Kidney glomerular epithelial cell (primary cell): ENCODE data around the gene DEF6.
"Not testable (repeated sequence)": the region's sequence is repeated elsewhere in the genome, so short reads cannot be mapped to it uniquely, and the experiment has no call there.

Source experiments
- DNase-seq: peaks from one replicate; lab custom pipeline; 2025; lab: John Stamatoyannopoulos, UW

The DEF6 gene

GRCh38 chr6:35310265-35310831, 12.7 kb downstream of the DEF6 start:
- DNase-seq: no peak

GRCh38 chr6:35311390-35312075, 13.9 kb downstream of the DEF6 start:
- no peak for DNase-seq

GRCh38 chr6:35312076-35312800, 14.6 kb downstream of the DEF6 start:
- no peak for DNase-seq

- no peak for DNase-seq
Measured at GRCh38 chr6:35312807-35313206, 15.2 kb downstream of the DEF6 start.

GRCh38 chr6:35317483-35318195, 20.0 kb downstream of the DEF6 start:
- no peak for DNase-seq

GRCh38 chr6:35318196-35319171, 20.9 kb downstream of the DEF6 start:
- peak; percentile 56 for DNase-seq

- no peak for DNase-seq
Measured at GRCh38 chr6:35319346-35320030, 21.9 kb downstream of the DEF6 start.

- DNase-seq: no peak
Measured at GRCh38 chr6:35320031-35320410, 22.4 kb downstream of the DEF6 start.

GRCh38 chr6:35321091-35321490, 23.5 kb downstream of the DEF6 start:
- DNase-seq: no peak

- peak; percentile 30 for DNase-seq
Measured at GRCh38 chr6:35327349-35328027, 29.9 kb downstream of the DEF6 start.

- DNase-seq: no peak
Measured at GRCh38 chr6:35328108-35328723, 30.6 kb downstream of the DEF6 start.

GRCh38 chr6:35328965-35329364, 31.3 kb downstream of the DEF6 start:
- DNase-seq: not testable (repeated sequence)

- DNase-seq: no peak
Measured at GRCh38 chr6:35330541-35331119, 33.0 kb downstream of the DEF6 start.

- DNase-seq: not testable (repeated sequence)
Measured at GRCh38 chr6:35332074-35332887, 34.7 kb downstream of the DEF6 start.

- no peak for DNase-seq
Measured at GRCh38 chr6:35341557-35341956, 43.9 kb downstream of the DEF6 start.

GRCh38 chr6:35342258-35343091, 44.9 kb downstream of the DEF6 start, which contains the start of gene PPARD:
Gene PPARD, plus strand, starts transcription at chr6:35342558. Its CDS starts 68,530 bp downstream, at chr6:35411088.
- peak; percentile 94 for DNase-seq

GRCh38 chr6:35343092-35343834, 45.6 kb downstream of the DEF6 start:
- DNase-seq: no peak
